Smooth muscle cell (in vitro differentiated cells): ENCODE data around the gene ELMOD3. TPM values are rescaled to one million over a fixed set of nuclear protein-coding genes. Genes with fewer than 3 reads are reported as not detected.
"Not testable (repeated sequence)": the region's sequence is repeated elsewhere in the genome, so short reads cannot be mapped to it uniquely, and the experiment has no call there.

Experiments
- DNase-seq: peaks from one replicate; lab custom pipeline; 2025; ENCODE audit not compliant: unreplicated experiment; lab: John Stamatoyannopoulos, UW
- H2AFZ ChIP-seq: fragments of 200-600 bp; sonication (generic); 2 replicates; pipeline ENCODE4 v1.6.0; 2016; ENCODE audit warnings: antibody characterized with exemption, low read depth, mild to moderate bottlenecking
- H3F3A ChIP-seq: fragments of 200-600 bp; sonication (generic); 2 replicates; pipeline ENCODE4 v1.6.0; 2017; ENCODE audit warnings: antibody characterized with exemption, low read depth
- H3K27ac ChIP-seq: fragments of 200-600 bp; sonication (generic); 2 replicates; pipeline ENCODE4 v1.5.1; 2016; ENCODE audit warnings: low read depth, mild to moderate bottlenecking
- H3K27me3 ChIP-seq: fragments of 200-600 bp; sonication (generic); 2 replicates; pipeline ENCODE4 v1.6.1; 2016; ENCODE audit warnings: low read depth, mild to moderate bottlenecking
- H3K36me3 ChIP-seq: fragments of 200-600 bp; sonication (generic); 2 replicates; pipeline ENCODE4 v1.5.1; 2016; ENCODE audit warnings: low read depth
- H3K4me1 ChIP-seq: fragments of 200-600 bp; sonication (generic); 2 replicates; pipeline ENCODE4 v1.5.1; 2016; ENCODE audit warnings: low read depth
- H3K4me2 ChIP-seq: fragments of 200-600 bp; sonication (generic); 2 replicates; pipeline ENCODE4 v1.6.0; 2016; ENCODE audit warnings: mild to moderate bottlenecking
- H3K4me3 ChIP-seq: fragments of 200-600 bp; sonication (generic); 2 replicates; pipeline ENCODE4 v1.5.1; 2016; ENCODE audit warnings: mild to moderate bottlenecking
- H3K79me2 ChIP-seq: fragments of 200-600 bp; sonication (generic); 2 replicates; pipeline ENCODE4 v1.6.0; 2016; ENCODE audit warnings: low read depth, mild to moderate bottlenecking
- H3K9ac ChIP-seq: fragments of 200-600 bp; sonication (generic); 2 replicates; pipeline ENCODE4 v1.6.0; 2016; ENCODE audit warnings: low read depth
- H3K9me3 ChIP-seq: fragments of 200-600 bp; sonication (generic); replicated peaks from 2 replicates; pipeline ENCODE4 v1.5.1; 2016; ENCODE audit warnings: low read depth
- H4K20me1 ChIP-seq: fragments of 200-600 bp; sonication (generic); 2 replicates; pipeline ENCODE4 v1.6.0; 2016; ENCODE audit warnings: low read depth
- CTCF ChIP-seq: fragments of 200-600 bp; sonication (generic); IDR thresholded peaks from 2 replicates; pipeline ENCODE4 v1.5.1; 2017; ENCODE audit warnings: borderline replicate concordance, mild to moderate bottlenecking, antibody characterized with exemption; ENCODE audit not compliant: insufficient read depth, poor library complexity, severe bottlenecking
- WGBS: methylation state at CpG from one replicate; pipeline ENCODE4 v1.1.7; 2016; ENCODE audit warnings: low lambda C conversion rate; 5-methylcytosine and 5-hydroxymethylcytosine counted together
- polyA plus RNA-seq: library from polyadenylated mRNA; unstranded; fragments of >200 nt; fragmentation: Nextera tagmentation; extraction: Ambion mirVana; gene quantifications from 2 replicates; pipeline ENCODE4 v1.2.1, GENCODE V29; 2016
- total RNA-seq: library from RNA; depleted of rRNA; stranded (reverse); fragments of >200 nt; gene quantifications from 2 replicates; pipeline ENCODE4 v1.2.3, GENCODE V29; 2014

The ELMOD3 gene
- total and polyA plus RNA-seq, 2 experiments from 2014 or later = 13.3 to 15.2 TPM

GRCh38 chr2:85437488-85438200 lies 83.1 kb downstream of the ELMOD3 start:
- peak overlapping the region; percentile 52 for H3K4me3 ChIP-seq
- H3K27me3 ChIP-seq = no peaks in the 10 kb centered on the region
- H3K4me2 ChIP-seq = peak overlapping the region; percentile 90
- TF ChIP-seq CTCF = no peak
- H3K4me1 ChIP-seq = peaks cover 17% of the 10 kb centered on the region
- H3K36me3 ChIP-seq = no peaks in the 10 kb centered on the region
- peak overlapping the region; percentile 61 for H2AFZ ChIP-seq
- no peaks in the 10 kb centered on the region for H3K9me3 ChIP-seq
- no peaks in the 10 kb centered on the region for H3K79me2 ChIP-seq
- H4K20me1 ChIP-seq = no peaks in the 10 kb centered on the region
- DNase-seq = peak; percentile 95
- H3K27ac ChIP-seq = peak overlapping the region; percentile 97
- H3F3A ChIP-seq = peaks cover 6% of the 10 kb centered on the region
- peak overlapping the region; percentile 92 for H3K9ac ChIP-seq
- 4% methylated on average over 23 of the region's 64 CpGs for WGBS

- peaks cover 6% of the 10 kb centered on the region for H3F3A ChIP-seq
- H3K79me2 ChIP-seq = no peaks in the 10 kb centered on the region
- H3K27me3 ChIP-seq = no peaks in the 10 kb centered on the region
- 42% methylated on average over 14 of the region's 19 CpGs for WGBS
- H2AFZ ChIP-seq = peak overlapping the region; percentile 61
- H3K4me1 ChIP-seq = peaks cover 17% of the 10 kb centered on the region
- TF ChIP-seq CTCF = no peak
- H3K4me3 ChIP-seq = peak overlapping the region; percentile 52
- no peak for DNase-seq
- no peaks in the 10 kb centered on the region for H3K36me3 ChIP-seq
- no peaks in the 10 kb centered on the region for H3K9me3 ChIP-seq
- H3K9ac ChIP-seq = peak overlapping the region; percentile 92
- no peaks in the 10 kb centered on the region for H4K20me1 ChIP-seq
- peak overlapping the region; percentile 97 for H3K27ac ChIP-seq
- peak overlapping the region; percentile 90 for H3K4me2 ChIP-seq
These were observed 83.8 kb downstream of the ELMOD3 start for GRCh38 chr2:85438201-85439024.

- H3K4me1 ChIP-seq = peaks cover 17% of the 10 kb centered on the region
- DNase-seq = no peak
- no peaks in the 10 kb centered on the region for H3K36me3 ChIP-seq
- H3K9me3 ChIP-seq = no peaks in the 10 kb centered on the region
- peak overlapping the region; percentile 97 for H3K27ac ChIP-seq
- H2AFZ ChIP-seq = no peak overlapping the region
- H3K4me3 ChIP-seq = no peak overlapping the region
- TF ChIP-seq CTCF = no peak
- peaks cover 6% of the 10 kb centered on the region for H3F3A ChIP-seq
- WGBS = 90% methylated on average over 6 of the region's 6 CpGs
- no peaks in the 10 kb centered on the region for H3K79me2 ChIP-seq
- H3K4me2 ChIP-seq = no peak overlapping the region
- H3K27me3 ChIP-seq = no peaks in the 10 kb centered on the region
- H4K20me1 ChIP-seq = no peaks in the 10 kb centered on the region
- peak overlapping the region; percentile 92 for H3K9ac ChIP-seq
These were observed 84.5 kb downstream of the ELMOD3 start for GRCh38 chr2:85439025-85439472.

GRCh38 chr2:85439569-85439968 lies 85.0 kb downstream of the ELMOD3 start:
- 93% methylated on average over 9 of the region's 9 CpGs for WGBS
- H3K36me3 ChIP-seq, H3K9ac ChIP-seq, H3K27me3 ChIP-seq, H4K20me1 ChIP-seq, H3F3A ChIP-seq, H3K9me3 ChIP-seq, H3K4me3 ChIP-seq, H3K79me2 ChIP-seq, H3K4me2 ChIP-seq, H2AFZ ChIP-seq, DNase-seq, H3K27ac ChIP-seq: not testable (repeated sequence)
- peaks cover 17% of the 10 kb centered on the region for H3K4me1 ChIP-seq
